ELF-1 (cell line): ENCODE data around the gene VCPKMT.

Experiments used
- DNase-seq: peaks from one replicate; pipeline ENCODE4 v3.0.0-alpha.2; 2016; ENCODE audit warnings: low read depth, low spot score

Gene VCPKMT

DNA sequence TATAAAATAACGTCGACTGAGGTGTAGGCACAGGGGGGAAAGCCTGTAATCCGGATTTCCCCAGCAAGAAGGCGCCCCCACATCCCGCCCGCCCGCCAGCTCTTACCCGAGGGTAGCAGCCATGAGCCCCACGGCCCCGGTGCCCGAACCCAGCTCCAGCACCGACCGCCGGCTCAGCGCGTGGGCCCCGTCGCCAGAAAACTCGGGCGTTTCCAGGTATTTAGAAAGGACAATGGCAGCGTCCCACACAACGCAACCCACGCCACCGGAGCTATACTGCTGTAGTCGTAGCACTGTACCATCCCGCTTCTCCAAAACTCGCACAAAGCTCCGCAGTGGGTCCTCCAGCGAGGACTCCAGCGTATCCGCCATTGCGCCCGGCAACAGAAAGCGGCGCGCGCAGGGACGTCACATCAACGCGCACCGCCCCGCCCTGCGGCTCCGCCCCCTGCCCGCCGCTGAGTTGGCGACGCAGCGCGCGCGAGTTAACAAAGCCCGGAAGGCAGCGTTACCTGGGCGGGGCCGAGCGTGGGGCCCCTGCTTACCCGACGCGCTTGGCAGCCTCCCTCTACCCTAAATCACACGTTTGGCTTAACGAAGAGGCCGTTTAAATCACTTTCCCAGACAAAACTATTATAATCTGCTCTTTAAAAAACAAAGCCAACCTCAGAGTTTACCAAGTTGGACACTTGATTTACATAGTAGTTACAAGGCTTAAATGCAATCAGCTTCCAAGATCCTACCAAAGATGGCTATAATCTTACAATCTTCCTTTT is at the start of gene VCPKMT:
VCPKMT (minus strand) TSS at position 392 of the 776 bp plus-strand sequence; CDS start at position 372, 20 bp downstream.
- peak; percentile 96 for DNase-seq

DNA sequence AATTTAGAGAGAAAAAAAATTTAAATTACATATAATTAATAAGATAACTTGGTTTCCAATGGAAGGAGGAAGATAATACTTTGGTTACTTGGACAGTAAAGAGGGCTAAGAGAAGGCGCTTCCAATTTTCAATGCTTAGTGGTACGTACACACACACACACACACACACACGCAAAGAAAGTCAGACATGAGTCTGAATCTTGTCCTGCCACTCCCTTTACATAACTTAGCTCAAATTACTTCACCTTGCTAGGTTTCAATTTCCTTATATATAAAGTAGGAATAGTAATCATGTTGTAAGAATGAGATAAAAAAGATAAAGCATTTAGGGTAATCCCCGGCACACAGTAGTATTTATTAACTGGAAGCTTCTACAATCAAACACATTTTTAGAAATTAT is 39.7 kb upstream of the VCPKMT start:
- DNase-seq: no peak

DNA sequence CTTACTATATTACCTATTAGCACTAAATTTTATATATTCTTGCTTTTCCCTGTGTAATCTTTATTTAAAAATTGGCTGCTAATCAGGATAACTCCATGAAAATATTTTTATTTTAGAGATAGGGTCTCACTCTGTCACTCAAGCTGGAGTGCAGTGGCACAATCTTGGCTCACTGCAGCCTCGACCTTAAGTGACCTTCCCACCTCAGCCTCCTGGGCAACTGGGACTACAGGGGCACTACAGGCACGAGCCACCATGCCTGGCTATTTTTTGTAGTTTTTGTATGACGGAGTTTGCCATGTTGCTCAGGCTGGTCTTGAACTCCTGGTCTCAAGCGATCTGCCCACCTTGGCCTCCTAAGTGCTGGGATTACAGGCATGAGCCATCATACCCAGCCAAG is 32.4 kb upstream of the VCPKMT start:
- DNase-seq: no peak

DNA sequence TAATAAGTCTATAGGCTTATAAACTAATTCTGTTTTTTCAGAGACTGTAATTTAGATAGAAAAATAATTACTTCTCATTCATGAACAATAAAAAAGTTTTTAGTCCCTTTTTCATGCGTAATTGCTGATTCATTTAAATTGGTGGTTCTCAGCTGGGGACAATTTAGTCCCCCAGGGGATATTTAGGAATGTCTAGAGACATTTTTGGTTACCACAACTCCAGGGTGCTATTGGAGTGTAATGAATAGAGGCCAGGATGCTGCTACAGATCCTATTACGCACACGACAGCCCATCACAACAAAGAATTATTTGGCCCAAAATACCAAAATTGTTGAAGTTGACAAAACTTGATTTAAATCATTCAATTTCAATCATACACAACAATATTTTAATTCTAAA is 22.8 kb upstream of the VCPKMT start:
- DNase-seq: peak; percentile 43

DNA sequence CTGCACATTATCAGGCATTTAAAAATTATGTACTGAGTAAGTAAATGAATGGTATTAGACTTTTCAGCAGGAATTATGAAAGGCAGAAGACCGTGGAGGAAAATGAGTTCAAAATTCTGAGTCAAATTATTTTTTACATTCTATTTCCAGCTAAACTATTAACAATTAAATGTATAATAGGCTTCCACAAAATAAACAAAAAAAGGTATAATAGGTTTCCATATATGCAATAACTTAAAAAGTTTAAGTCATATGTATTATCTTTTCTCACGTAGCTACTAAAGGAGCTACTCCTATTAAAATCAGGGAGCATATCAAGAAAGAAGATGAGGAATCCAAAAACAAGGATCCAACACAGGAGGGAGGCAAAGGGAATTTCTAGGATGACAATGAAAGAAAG is 11.4 kb upstream of the VCPKMT start:
- DNase-seq: no peak

DNA sequence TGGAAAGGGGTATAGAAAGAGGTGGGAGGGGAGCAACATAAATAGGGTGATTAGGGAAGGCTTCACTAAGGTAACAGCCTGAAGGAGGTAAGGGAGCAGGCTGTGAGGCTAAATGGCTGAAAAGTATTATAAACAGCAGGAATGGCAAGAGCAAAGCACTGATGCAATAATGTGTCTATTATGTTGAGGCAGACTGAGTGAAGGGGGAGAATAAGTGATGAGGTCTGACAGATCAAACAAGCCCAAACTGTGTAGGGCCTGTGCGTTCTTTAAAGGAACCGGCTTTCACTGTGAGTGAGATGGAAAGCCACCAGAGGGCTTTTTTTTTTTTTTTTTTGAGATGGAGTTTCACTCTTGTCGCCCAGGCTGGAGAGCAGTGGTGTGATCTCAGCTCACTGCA is 6.7 kb upstream of the VCPKMT start:
- DNase-seq: no peak

DNA sequence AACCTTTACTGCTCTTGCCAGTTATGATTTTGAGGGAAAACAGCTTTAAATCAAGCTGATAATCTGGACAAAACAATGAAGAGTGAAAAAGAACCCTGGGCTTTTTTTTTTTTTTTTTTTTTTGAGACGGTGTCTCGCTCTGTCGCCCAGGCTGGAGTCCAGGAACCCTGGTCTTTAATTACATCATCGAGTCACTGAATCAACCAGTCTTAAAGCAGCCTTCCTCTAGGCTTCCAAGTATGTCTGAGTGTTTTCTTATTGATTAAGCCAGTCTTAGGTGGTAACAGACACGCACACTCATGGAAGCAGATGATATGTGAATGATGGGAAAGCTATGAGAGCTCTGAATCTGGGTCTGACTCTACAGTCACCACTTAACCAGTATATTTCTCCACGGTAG is 5.9 kb upstream of the VCPKMT start:
- no peak for DNase-seq

DNA sequence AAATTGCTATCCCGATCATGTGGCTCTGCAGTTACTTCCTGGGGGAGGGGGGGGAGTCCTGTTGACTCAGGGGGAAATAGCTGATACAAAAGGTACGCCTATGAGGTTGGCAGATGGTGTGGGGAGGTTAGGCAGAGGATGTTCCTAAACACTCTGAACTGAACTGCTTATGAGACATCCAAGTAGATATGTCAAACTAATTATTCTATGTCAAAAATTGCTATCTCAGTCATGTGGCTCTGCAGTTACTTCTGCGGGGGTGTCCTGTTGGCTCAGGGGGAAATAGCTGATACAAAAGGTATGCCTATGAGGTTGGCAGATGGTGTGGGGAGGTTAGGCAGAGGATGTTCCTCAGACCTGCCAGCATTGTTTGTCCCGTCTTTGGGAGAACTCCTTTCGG is 5.1 kb upstream of the VCPKMT start:
- DNase-seq: no peak

DNA sequence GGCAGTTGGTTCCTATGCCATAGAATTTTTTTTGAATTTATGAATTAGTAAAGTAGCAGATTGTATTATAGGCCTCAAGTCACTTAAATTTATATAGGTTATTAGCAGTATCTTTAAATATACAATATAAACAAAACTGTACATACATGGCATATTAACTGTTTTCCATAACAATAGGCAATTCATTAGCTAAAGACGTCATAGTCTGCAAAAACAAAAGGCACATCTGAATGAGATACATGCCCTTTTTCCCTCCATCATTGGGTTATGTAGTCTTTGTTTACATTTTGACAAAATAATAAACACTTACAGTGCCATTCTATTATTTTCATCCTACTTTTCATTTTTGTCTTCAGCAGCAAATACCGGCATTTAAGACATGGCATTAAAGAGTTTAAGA is 1.1 kb upstream of the VCPKMT start:
- no peak for DNase-seq

DNA sequence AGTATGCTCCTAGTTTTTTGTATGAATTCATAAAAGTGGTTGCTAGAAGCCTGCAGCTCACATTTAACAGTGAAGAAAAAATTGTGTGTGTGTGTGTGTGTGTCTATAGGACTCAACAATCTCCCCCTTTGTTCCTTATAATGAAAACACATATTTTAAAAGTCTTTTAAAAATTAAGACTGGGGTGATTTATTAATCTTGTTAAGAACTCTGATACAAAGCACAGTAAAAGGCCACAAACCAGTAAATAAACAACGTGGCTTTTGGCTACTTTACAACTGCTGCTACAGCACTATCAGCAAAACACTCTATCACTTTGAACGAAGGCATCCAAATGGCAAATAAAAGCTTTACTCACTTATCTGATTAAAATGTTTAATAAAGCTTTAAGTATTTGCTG is 594 bp upstream of the VCPKMT start:
- DNase-seq: no peak

DNA sequence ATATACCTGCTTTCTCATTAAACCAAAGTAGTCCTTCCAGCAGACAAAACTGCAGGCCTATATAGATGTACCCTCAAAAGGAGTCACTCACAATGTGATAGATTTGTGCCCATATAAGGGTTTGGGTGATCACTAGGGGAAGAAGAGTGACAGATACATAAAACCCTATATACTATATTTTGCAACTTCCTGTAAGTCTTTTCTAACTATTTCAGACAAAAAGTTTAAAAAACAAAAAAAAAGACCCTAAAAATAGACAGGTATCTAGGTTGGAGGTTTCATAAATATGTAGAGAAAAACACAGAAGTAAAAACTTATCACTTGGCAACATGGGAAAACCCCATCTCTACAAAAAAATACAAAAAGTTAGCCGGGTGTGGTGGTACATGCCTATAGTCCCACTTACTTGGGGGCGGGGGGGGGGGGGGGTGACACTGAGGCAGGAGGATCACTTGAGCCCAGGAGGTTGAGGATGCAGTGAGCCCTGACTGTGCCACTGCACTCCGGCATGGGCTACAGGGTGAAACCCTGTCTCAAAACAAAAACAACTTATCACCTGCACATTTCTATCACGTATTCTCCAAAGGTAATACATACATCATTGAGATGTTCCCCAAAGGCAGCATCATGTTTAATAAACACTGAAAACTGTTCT is 2.9 kb downstream of the VCPKMT start:
- no peak for DNase-seq

DNA sequence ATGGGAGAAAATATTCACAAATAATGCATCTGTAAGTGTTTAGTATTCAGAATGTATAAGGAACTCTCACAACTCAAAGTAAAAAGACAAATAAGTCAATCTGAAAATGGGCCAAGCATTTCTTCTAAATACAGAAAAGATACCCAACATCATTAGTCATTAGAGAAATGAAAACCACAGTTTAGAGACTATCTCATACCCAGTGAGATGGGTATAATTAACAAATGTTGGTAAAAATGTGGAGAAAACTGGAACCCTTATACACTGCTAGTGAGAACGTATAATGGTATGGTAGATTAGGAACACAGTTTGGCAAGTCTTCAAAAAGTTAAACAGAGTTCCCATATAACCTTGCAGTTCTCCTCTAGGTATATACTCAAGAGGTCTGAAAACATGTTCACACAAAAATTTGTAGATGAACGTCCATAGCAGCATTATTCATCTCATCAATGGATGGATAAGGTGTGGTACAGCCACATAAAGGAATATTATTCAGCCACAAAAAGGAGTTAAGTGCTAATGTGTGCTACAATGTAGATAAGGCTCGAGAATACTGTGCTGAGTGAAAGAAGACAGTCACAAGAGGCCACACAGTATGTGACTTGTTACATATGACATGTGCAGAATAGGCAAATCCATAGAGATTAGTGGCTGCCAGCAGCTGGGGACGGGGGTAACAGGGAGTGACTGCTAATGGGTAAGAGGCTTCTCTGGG is 5.9 kb downstream of the VCPKMT start:
- DNase-seq: no peak

DNA sequence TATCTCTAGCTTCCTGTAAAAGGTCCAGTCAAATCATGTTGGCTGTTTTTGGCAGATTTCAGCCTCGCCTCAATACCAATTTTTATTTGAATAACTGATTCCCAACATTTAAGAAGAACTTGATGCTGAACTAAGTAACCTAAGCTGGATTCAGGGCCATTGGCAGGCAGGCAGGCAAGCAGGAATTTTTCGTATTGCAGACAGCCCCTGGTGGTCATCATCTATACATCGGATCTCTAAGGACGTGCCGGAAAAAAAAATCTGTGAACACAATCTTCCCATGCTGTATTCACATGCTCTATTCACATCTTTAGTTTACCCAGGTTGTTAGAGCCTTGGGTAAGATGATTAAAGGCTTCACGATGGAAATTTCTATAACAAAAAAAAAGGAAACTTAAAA is 7.0 kb downstream of the VCPKMT start:
- DNase-seq: peak; percentile 14

DNA sequence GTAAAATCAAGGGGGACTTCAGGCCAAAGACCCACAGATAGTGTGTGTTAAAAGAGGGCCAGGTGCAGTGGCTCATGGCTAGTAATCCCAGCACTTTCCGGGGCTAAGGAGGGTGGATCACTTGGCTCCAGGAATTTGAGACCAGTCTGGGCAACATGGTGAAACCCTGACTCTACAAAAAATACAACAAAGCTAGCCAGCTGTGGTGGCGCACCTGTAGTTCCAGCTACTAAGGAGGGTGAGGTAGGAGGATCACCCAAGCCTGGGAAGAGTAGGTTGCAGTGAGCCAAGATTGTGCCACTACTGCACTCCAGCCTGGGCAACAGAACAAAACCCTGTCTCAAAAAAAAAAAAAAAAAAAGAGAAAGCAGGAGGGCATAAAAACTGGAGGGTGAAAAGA is 8.5 kb downstream of the VCPKMT start:
- no peak for DNase-seq

DNA sequence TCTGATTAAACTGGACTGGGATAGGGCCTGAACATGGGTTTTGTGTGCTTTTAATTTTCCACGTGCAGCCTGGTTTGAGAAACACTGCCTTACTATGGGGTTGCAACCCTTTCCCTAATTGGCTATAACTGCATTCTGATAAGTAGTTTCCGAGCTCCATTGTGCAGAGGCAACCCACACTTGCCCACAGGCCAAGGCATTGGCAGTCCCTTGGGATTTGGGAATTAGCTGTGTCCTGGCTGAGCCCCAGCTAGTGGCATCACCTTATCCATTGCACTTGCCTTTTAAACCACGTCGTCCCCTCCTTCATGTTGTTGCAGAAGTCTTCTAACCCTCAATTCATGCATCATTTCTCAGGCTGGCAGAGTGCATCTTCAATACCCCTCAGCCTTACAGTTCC is 10.2 kb downstream of the VCPKMT start:
- no peak for DNase-seq

DNA sequence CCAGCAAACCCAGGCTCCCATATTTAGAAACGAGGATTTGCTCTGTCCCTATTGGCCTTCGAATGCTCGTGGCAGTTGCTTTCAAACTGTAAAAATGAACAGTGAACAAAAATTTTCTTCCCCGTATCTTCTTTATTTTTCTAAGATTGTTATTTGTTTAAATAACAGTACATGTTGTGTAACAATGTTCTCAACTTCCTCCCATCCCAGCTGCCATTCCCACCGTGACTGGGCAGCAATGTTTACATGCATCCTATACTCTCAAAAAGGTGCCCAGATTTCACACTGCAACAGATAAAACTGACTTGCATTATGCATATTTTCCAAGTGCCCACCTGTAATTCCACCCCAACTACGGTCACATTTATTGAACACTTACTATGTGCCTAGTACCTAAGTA is 12.8 kb downstream of the VCPKMT start:
- DNase-seq: no peak

DNA sequence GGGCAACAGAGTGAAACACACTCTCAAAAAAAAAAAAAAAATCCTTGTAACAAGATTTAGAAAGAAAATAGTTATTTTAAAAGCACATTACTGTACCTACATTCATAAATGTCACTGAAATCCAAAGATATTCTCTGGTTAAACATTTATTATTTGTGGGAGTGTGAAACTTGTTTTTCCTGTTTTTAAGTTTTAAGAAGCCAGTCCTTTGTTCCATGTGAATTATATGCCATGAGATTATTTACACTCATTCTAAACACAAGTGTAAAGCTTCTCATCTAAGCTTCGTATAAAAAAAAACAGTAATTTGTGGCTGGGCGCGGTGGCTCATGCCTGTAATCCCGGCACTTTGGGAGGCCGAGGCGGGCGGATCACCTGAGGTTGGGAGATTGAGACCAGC is 15.0 kb downstream of the VCPKMT start:
- no peak for DNase-seq

DNA sequence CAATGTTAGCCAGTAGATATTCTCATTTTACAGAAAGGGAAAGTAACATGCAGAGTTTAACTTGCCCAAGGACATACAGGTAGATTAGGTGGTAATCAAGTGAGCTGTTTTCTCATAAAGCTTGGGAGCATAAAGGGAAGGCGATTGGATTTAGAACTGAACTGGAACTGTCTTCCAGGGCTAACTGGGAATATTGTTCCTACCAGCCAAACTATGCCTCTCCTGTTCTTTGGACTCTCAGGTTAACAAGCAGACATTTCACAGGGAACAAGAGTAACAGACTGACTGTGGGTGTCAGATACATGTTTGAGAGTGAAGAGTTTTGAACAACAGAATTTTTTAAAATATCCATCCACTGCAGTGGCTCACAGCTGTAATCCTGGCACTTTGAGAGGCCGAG is 15.6 kb downstream of the VCPKMT start:
- DNase-seq: no peak

DNA sequence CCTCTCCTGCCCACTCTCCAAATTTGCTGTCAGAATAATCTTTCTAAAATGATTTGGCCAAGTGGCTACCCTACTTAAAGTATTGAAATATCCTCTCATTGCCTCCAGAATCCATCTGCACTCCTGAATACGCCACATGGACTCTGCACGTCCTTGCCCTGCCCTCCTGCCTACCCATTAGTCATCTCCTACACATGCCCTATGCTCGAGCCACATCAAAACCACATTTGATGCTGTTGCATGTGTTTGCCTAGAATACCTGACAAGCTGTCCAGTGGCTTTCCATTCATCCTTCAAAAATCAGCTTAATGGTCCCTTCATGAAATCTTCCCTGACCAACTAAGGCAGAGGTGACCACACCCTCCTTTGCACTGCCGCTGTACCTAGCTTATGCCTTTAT is 17.0 kb downstream of the VCPKMT start:
- DNase-seq: no peak

DNA sequence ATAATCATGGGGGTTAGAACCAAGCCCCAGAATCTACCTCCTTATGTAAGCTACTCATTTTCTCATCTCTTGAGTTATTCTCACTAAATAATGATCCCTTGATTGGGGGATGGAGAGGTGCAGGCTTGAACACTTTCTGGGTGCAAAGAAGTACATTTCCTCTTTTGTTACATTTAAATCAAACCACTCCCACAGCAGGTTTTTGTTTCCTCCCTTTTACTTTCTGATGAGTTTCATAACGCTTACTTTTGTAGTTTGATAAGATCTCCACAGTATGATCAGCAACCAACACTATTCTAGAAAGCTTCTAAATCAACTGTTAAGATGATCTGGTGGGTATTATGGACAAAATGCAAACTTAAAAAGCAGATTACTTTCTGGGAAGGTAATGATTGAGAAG is 20.5 kb downstream of the VCPKMT start:
- no peak for DNase-seq

DNA sequence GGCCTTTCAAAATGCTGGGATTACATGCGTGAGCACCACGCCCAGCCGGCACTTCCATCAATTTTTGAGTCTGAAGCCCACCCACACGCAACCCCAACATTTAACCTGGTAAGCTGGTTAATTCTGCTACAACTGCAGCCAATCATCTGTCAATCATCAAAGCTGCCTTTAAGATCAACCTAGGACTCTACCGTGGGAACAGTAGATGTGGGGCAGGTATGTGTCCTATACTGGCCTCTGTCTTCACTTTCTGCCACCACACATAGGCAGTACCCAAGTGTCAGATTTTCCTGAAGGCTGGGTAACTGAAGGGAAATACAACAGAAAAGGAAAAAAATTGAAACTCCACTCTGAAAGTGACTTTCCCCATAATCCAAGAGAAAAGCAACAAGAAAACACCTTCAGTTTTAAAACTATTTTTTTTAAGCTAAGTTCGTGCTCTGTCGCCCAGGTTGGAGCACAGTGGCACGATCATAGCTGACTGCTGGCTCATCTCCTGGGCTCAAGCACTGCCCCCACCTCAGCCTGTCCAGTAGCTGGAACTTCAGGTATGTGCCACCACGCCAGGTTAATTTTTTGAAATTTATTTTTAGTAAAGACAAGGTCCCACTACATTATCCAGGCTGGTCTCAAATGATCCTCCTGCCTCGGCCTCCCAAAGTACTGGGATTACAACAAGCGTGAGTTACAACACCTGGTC is 22.2 kb downstream of the VCPKMT start:
- DNase-seq: no peak

DNA sequence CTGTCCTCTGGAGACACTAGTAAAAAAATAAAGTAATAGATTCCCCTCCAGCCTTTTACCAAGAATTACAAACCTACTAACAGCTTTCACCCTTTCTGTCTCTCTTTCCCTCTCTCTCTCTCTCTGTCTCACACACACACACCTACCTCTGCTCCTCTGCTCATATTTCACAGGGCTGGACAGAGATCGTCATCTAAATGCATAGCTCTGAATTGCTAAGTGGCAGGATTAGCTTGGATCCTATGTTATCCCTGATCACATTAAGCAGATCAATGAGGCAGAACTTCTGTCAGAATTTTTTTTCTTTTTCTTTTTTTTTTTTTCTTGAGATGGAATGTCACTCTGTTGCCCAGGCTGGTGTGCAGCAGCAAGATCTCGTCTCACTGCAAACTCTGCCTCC is 22.9 kb downstream of the VCPKMT start:
- DNase-seq: no peak
